Measurements from ENCODE around the gene AP2A2. TPM values are rescaled to one million over a fixed set of nuclear protein-coding genes. Genes with fewer than 3 reads are reported as not detected.

Gene AP2A2
- total RNA-seq, 1 experiment from 2014 or later: 92.9 TPM

GRCh38 chr11:1060410-1060809 is 134.7 kb downstream of the AP2A2 start:
- CTCF ChIA-PET: interaction anchor here (0.7 kb wide), 1 partner anchor 50 kb away, joined by 3 read pairs; no protein-coding TSS in a partner anchor
- Mint-ChIP-seq H3K27ac (ENCODE audit: unreplicated experiment) (peak overlapping the region; percentile 78), H3K27me3 (ENCODE audit: unreplicated experiment) (no peaks in the 10 kb centered on the region), H3K9me3 (ENCODE audit: low read depth, unreplicated experiment) (peaks cover 9% of the 10 kb centered on the region), H3K4me1 (ENCODE audit: low read depth, unreplicated experiment) (peaks cover 45% of the 10 kb centered on the region), H3K36me3 (ENCODE audit: insufficient read depth, unreplicated experiment) (peaks cover 5% of the 10 kb centered on the region), H3K4me3 (ENCODE audit: low read depth, unreplicated experiment) (no peak overlapping the region)
- TF ChIP-seq, protein P1, sequence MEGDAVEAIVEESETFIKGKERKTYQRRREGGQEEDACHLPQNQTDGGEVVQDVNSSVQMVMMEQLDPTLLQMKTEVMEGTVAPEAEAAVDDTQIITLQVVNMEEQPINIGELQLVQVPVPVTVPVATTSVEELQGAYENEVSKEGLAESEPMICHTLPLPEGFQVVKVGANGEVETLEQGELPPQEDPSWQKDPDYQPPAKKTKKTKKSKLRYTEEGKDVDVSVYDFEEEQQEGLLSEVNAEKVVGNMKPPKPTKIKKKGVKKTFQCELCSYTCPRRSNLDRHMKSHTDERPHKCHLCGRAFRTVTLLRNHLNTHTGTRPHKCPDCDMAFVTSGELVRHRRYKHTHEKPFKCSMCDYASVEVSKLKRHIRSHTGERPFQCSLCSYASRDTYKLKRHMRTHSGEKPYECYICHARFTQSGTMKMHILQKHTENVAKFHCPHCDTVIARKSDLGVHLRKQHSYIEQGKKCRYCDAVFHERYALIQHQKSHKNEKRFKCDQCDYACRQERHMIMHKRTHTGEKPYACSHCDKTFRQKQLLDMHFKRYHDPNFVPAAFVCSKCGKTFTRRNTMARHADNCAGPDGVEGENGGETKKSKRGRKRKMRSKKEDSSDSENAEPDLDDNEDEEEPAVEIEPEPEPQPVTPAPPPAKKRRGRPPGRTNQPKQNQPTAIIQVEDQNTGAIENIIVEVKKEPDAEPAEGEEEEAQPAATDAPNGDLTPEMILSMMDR (IDR thresholded peaks at IDR 0.05; ENCODE audit: unreplicated experiment): no peak
- BruUV-seq (replicated peaks): TSS peak; percentile 71
- intact Hi-C loops (cut with micrococcal nuclease; ENCODE audit: unreplicated experiment): no loop called here
- no peak for DNase-seq

DNA sequence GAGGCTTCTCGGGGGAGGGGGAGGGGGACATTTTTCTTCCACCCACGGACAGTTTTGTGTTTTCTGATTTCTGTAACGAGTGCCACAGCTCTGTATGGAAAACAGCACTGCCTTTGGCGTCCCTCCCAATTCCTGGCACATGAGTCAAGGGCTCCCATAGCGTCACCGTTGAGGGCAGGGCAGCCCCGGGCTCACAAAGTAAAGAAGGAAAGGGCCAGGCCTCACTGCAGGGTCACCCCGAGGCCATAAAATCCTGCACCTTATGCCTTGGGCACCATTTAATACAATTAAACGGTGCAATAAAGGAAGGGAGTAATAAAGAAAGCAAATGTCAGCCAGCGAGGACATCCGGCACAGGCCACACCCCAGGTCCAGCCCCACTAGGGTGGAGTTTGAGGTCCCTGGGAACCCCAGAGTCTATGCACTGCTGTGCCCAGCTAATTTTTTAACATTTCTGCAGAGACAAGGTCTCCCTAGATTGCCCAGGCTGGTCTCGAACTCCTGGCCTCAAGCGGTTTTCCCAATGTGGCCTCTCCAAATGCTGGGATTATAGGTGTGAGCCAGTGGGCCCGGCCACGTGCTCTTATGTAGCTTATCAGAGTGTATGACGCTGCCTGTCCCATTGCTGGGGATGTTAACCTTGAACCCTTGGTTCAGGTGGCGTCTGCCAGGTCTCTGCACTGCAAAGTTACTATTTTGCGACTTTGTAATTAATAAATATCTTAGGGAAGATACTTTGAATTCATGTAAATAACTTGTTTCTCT is 135.4 kb downstream of the AP2A2 start:
- TF ChIP-seq, protein P1 (IDR thresholded peaks at IDR 0.05; ENCODE audit: unreplicated experiment): no peak
- Mint-ChIP-seq H3K36me3 (ENCODE audit: insufficient read depth, unreplicated experiment) (peaks cover 5% of the 10 kb centered on the region), H3K4me3 (ENCODE audit: low read depth, unreplicated experiment) (no peak overlapping the region), H3K9me3 (ENCODE audit: low read depth, unreplicated experiment) (peaks cover 12% of the 10 kb centered on the region), H3K27ac (ENCODE audit: unreplicated experiment) (peak overlapping the region; percentile 78), H3K4me1 (ENCODE audit: low read depth, unreplicated experiment) (peaks cover 45% of the 10 kb centered on the region), H3K27me3 (ENCODE audit: unreplicated experiment) (no peaks in the 10 kb centered on the region)
- TSS peak; percentile 84 for BruUV-seq (replicated peaks)
- DNase-seq: peak; percentile 88
- intact Hi-C loops (cut with micrococcal nuclease; ENCODE audit: unreplicated experiment): no loop called here
- CTCF ChIA-PET: interaction anchor here (0.7 kb wide), 1 partner anchor 50 kb away, joined by 3 read pairs; no protein-coding TSS in a partner anchor

Other genes with a start within 250 kb of the AP2A2 start
- gene DEAF1, start 230.6 kb upstream of the AP2A2 start, total RNA-seq (2022): 57.0 and 59.0 TPM in 2 replicates
- gene TMEM80, start 230.1 kb upstream of the AP2A2 start, total RNA-seq (2022): 21.2 and 29.9 TPM in 2 replicates
- 212 and 213 TPM in 2 replicates for gene EPS8L2, start 219.6 kb upstream of the AP2A2 start, total RNA-seq (2022)
- 359 and 379 TPM in 2 replicates for gene TALDO1, start 178.4 kb upstream of the AP2A2 start, total RNA-seq (2022)
- 73.8 and 83.3 TPM in 2 replicates for gene GATD1, start 148.4 kb upstream of the AP2A2 start, total RNA-seq (2022)
- not detected in 2 replicates for gene CEND1, start 135.8 kb upstream of the AP2A2 start, total RNA-seq (2022)
- 44.5 and 53.6 TPM in 2 replicates for gene SLC25A22, start 127.6 kb upstream of the AP2A2 start, total RNA-seq (2022)
- 15.9 and 16.3 TPM in 2 replicates for gene PIDD1, start 120.6 kb upstream of the AP2A2 start, total RNA-seq (2022)
- 1,351 and 1,381 TPM in 2 replicates for gene RPLP2, start 115.9 kb upstream of the AP2A2 start, total RNA-seq (2022)
- gene PNPLA2, start 107.0 kb upstream of the AP2A2 start, total RNA-seq (2022): 134 and 151 TPM in 2 replicates
- gene CRACR2B, start 98.0 kb upstream of the AP2A2 start, total RNA-seq (2022): 33.4 and 35.3 TPM in 2 replicates
- 472 and 482 TPM in 2 replicates for gene CD151, start 92.9 kb upstream of the AP2A2 start, total RNA-seq (2022)
- 107 and 115 TPM in 2 replicates for gene POLR2L, start 83.3 kb upstream of the AP2A2 start, total RNA-seq (2022)
- 28.9 and 36.3 TPM in 2 replicates for gene TSPAN4, start 83.0 kb upstream of the AP2A2 start, total RNA-seq (2022)
- gene CHID1, start 15.1 kb upstream of the AP2A2 start, total RNA-seq (2022): 134 and 150 TPM in 2 replicates
- 0.73 and 4.6 TPM in 2 replicates for gene MUC6, start 110.8 kb downstream of the AP2A2 start, total RNA-seq (2022)
- gene MUC2, start 149.0 kb downstream of the AP2A2 start, total RNA-seq (2022): 0.05 TPM in 1 of 2 replicates, not detected in the other
- 51.2 and 145 TPM in 2 replicates for gene MUC5AC, start 232.1 kb downstream of the AP2A2 start, total RNA-seq (2022)